Measurements from ENCODE around the gene SNRPA1.

DNA sequence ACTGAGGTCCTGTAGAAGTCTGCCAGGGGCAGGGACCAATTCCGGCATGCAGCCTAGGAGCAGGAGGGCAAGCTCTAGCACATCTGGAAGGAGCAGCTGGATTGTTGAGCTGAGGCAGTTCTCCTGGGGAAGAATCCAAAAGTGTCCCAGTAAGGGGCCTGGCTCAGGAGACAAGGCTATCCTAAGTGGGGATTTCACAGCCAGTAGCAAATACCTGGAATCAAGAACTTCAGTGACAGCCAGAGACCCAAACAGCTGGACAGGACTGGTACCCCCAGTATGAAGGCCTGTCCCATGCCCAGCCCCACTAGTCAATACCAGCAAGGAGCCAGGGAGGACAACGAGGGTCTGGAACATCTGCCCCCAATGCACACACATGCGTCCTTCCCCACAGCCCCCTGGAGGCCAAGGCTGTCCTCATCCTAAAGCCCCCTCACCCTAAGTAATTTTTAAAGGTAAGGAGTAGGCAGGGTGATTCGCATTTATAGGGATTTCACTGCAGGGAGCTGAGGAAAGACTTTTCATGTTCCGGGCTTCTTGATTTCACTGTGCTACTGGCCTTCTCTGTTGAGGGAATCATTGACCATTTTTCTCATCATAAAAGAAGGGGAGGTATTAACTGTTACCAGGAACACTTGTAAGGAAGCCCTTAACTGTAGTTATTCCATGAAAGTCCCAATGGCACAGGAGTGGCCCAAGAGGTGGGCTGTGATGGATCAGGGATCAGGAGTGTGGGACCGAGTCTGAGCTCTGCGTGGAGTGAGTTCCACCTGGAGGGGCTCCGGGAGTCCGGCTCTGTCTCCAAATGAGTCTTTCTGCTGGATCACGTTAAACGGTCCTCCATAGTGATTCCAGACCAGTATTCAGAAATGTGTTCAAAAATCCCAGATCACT lies 40.6 kb downstream of the SNRPA1 start:
- TF ChIP-seq EP300 (IDR thresholded peaks at IDR 0.05) (no peak), CTCF (IDR thresholded peaks at IDR 0.05) (no peak)

Data from esophagus muscularis mucosa (tissue), 3 donors.